HepG2 (cell line): ENCODE measurements around the gene TMEM219. TPM values are rescaled to one million over a fixed set of nuclear protein-coding genes. Genes with fewer than 3 reads are reported as not detected.

Experiments used
- BCL6 ChIP-seq: IDR thresholded peaks from 2 replicates; pipeline ENCODE4 v1.6.1; 2016; ENCODE audit warnings: missing genetic modification reagents, missing compliant biosample characterization
- MAX ChIP-seq: IDR thresholded peaks from 2 replicates; pipeline ENCODE4 v1.6.1; 2012; ENCODE audit warnings: inconsistent platforms
- NR2F2 ChIP-seq: IDR thresholded peaks from 2 replicates; pipeline ENCODE4 v1.6.1; 2012; ENCODE audit warnings: low read depth, inconsistent platforms, borderline replicate concordance
- RXRA ChIP-seq: sonication (generic); formaldehyde crosslinking; IDR thresholded peaks from 2 replicates; pipeline ENCODE4 v1.5.1; 2020; ENCODE audit warnings: missing genetic modification reagents
- SMAD9 ChIP-seq: sonication (generic); formaldehyde crosslinking; IDR thresholded peaks from 2 replicates; pipeline ENCODE4 v1.5.1; 2020; ENCODE audit warnings: mild to moderate bottlenecking, missing genetic modification reagents
- SNAI1 ChIP-seq: sonication (generic); formaldehyde crosslinking; IDR thresholded peaks from 2 replicates; pipeline ENCODE4 v1.5.0; 2020; ENCODE audit warnings: mild to moderate bottlenecking, missing genetic modification reagents, borderline replicate concordance
- TRIM24 ChIP-seq: sonication (generic); formaldehyde crosslinking; IDR thresholded peaks from 2 replicates; pipeline ENCODE4 v1.8.0; 2022; ENCODE audit warnings: mild to moderate bottlenecking, missing genetic modification reagents
- ZNF24 ChIP-seq: fragments of 450-650 bp; IDR thresholded peaks from 2 replicates; pipeline ENCODE4 v1.6.1; 2017; ENCODE audit warnings: antibody characterized with exemption, mild to moderate bottlenecking
- ZNF580 ChIP-seq: IDR thresholded peaks from 2 replicates; pipeline ENCODE4 v1.6.1; 2016; ENCODE audit warnings: low read depth, borderline replicate concordance
- ZNF646 ChIP-seq: sonication (generic); formaldehyde crosslinking; IDR thresholded peaks from 2 replicates; pipeline ENCODE4 v1.9.0; 2021; ENCODE audit warnings: mild to moderate bottlenecking, missing genetic modification reagents
- ZNF678 ChIP-seq: sonication (generic); formaldehyde crosslinking; IDR thresholded peaks from 2 replicates; pipeline ENCODE4 v1.4.0; 2020; ENCODE audit warnings: mild to moderate bottlenecking, missing genetic modification reagents
- ZNF782 ChIP-seq: sonication (generic); formaldehyde crosslinking; IDR thresholded peaks from 2 replicates; pipeline ENCODE4 v1.4.0; 2020; ENCODE audit warnings: missing genetic modification reagents, mild to moderate bottlenecking, borderline replicate concordance
- ZSCAN25 ChIP-seq: sonication (generic); formaldehyde crosslinking; IDR thresholded peaks from 2 replicates; pipeline ENCODE4 v1.8.0; 2022; ENCODE audit warnings: mild to moderate bottlenecking, missing genetic modification reagents
- ZSCAN5A ChIP-seq: sonication (generic); formaldehyde crosslinking; IDR thresholded peaks from 2 replicates; pipeline ENCODE4 v1.8.0; 2022; ENCODE audit warnings: mild to moderate bottlenecking, missing genetic modification reagents, borderline replicate concordance
- polyA plus RNA-seq, 8 experiments: library from polyadenylated mRNA; depleted of rRNA in 3 of 8; stranded (reverse) in 7 of 8; unstranded in 1 of 8; fragments of >200 nt; fragmentation: Illumina TruSeq in 4 of 8; extraction: Trizol in 4 of 8; gene quantifications; 2 replicates each; pipeline versions ENCODE4 v1.2.1 to v1.2.3, GENCODE V29; 2011 to 2016; ENCODE audit warnings: low read depth in 4 of 8, missing spikeins in 1 of 8, mixed read lengths in 1 of 8; ENCODE audit not compliant: insufficient read depth in 1 of 8
- total RNA-seq, 5 experiments: library from RNA; depleted of rRNA; stranded (reverse); fragments of >200 nt; fragmentation: Illumina TruSeq; extraction: Trizol; gene quantifications; 2 replicates each; pipeline ENCODE4 v1.2.3, GENCODE V29; 2016; ENCODE audit warnings: low read depth in 1 of 5
- TF ChIP-seq, protein P1 (sequence below): IDR thresholded peaks from 2 replicates; pipeline ENCODE4 v1.6.1; 2016; ENCODE audit warnings: missing compliant biosample characterization, missing genetic modification reagents, borderline replicate concordance
- TF ChIP-seq, protein P2 (sequence below): sonication (generic); formaldehyde crosslinking; IDR thresholded peaks from 2 replicates; pipeline ENCODE4 v1.4.0; 2020; ENCODE audit warnings: missing genetic modification reagents
- TF ChIP-seq, protein P3 (sequence below): sonication (generic); formaldehyde crosslinking; IDR thresholded peaks from 2 replicates; pipeline ENCODE4 v1.9.0; 2021; ENCODE audit warnings: missing genetic modification reagents, borderline replicate concordance

TMEM219 gene
- total and polyA plus RNA-seq, 2 of the 13 experiments (the other 11 are each of a cell fraction or from before 2014, with no cell fraction given): 105 to 115 TPM

GRCh38 chr16:29995324-29995910 is 33.5 kb downstream of the TMEM219 start, which contains the start of gene HIRIP3 (continued):
- TF ChIP-seq ZSCAN5A (CRISPR knock-in tag) (0 out of 2 replicates have a peak, but pooled peaks have one; percentile 28), BCL6 (no peak), ZNF782 (CRISPR knock-in tag) (no peak), MAX (peak; percentile 98), TRIM24 (CRISPR knock-in tag) (no peak), ZNF678 (CRISPR knock-in tag) (no peak), ZNF646 (CRISPR knock-in tag) (no peak), NR2F2 (0 out of 2 replicates have a peak, but pooled peaks have one; percentile 12), RXRA (CRISPR knock-in tag) (0 out of 2 replicates have a peak, but pooled peaks have one; percentile 5), ZSCAN25 (CRISPR knock-in tag) (no peak; the same call in 1 of the 2 replicates), ZNF580 (CRISPR knock-in tag) (no peak), SMAD9 (CRISPR knock-in tag) (no peak), ZNF24 (no peak), SNAI1 (CRISPR knock-in tag) (0 out of 2 replicates have a peak, but pooled peaks have one; percentile 25)
- TF ChIP-seq, protein P1, sequence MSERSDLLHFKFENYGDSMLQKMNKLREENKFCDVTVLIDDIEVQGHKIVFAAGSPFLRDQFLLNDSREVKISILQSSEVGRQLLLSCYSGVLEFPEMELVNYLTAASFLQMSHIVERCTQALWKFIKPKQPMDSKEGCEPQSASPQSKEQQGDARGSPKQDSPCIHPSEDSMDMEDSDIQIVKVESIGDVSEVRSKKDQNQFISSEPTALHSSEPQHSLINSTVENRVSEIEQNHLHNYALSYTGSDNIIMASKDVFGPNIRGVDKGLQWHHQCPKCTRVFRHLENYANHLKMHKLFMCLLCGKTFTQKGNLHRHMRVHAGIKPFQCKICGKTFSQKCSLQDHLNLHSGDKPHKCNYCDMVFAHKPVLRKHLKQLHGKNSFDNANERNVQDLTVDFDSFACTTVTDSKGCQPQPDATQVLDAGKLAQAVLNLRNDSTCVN (CRISPR knock-in tag): no peak
- TF ChIP-seq, protein P2, sequence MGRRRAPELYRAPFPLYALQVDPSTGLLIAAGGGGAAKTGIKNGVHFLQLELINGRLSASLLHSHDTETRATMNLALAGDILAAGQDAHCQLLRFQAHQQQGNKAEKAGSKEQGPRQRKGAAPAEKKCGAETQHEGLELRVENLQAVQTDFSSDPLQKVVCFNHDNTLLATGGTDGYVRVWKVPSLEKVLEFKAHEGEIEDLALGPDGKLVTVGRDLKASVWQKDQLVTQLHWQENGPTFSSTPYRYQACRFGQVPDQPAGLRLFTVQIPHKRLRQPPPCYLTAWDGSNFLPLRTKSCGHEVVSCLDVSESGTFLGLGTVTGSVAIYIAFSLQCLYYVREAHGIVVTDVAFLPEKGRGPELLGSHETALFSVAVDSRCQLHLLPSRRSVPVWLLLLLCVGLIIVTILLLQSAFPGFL (CRISPR knock-in tag): peak; percentile 86; the same call in 1 of the 2 replicates
- TF ChIP-seq, protein P3, sequence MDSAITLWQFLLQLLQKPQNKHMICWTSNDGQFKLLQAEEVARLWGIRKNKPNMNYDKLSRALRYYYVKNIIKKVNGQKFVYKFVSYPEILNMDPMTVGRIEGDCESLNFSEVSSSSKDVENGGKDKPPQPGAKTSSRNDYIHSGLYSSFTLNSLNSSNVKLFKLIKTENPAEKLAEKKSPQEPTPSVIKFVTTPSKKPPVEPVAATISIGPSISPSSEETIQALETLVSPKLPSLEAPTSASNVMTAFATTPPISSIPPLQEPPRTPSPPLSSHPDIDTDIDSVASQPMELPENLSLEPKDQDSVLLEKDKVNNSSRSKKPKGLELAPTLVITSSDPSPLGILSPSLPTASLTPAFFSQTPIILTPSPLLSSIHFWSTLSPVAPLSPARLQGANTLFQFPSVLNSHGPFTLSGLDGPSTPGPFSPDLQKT (CRISPR knock-in tag): 0 out of 2 replicates have a peak, but pooled peaks have one; percentile 18
